ENCODE measurements around the gene DOC2B. TPM values are rescaled to one million over a fixed set of nuclear protein-coding genes. Genes with fewer than 3 reads are reported as not detected.

The DOC2B gene
- total and polyA plus RNA-seq, 9 of the 15 experiments (the other 6 are each of a cell fraction or from before 2014, with no cell fraction given) = 0.02 TPM; not detected in 8

GRCh38 chr17:225551-225950 lies 44.1 kb upstream of the DOC2B start:
- H3K27me3 ChIP-seq (ENCODE audit: control insufficient read depth in 2 of 2, insufficient read depth in 2 of 2, low read length in 2 of 2) = peaks cover 0 to 25% of the 10 kb centered on the region in 2 experiments; a peak in 2 of 5 replicates
- no peak overlapping the region for H3K9ac ChIP-seq (ENCODE audit: insufficient read depth in 1 of 2, low read depth in 2 of 2, low read length in 2 of 2)
- H3K9me3 ChIP-seq (replicated peaks; ENCODE audit: control insufficient read depth, insufficient read depth, low read depth, low read length) = no peaks in the 10 kb centered on the region
- no peaks in the 10 kb centered on the region for H3K36me3 ChIP-seq (ENCODE audit: control insufficient read depth, insufficient read depth, low read length)
- no peak overlapping the region for H3K27ac ChIP-seq (ENCODE audit: extremely low read depth, low read depth, low read length)
- no peak overlapping the region for H3K4me3 ChIP-seq
- no peak overlapping the region for H3K4me2 ChIP-seq (ENCODE audit: insufficient read depth, low read length)
- DNase-seq (ENCODE audit: extremely low read depth in 1 of 4, low spot score in 3 of 4) = no peak
- no peak for FAIRE-seq
- H2AFZ ChIP-seq (ENCODE audit: low read depth, low read length) = no peak overlapping the region
- ChIA-PET POLR2A (interaction anchor here (0.9 kb wide), 1 partner anchor 42 kb away, joined by 3 read pairs; no protein-coding TSS in a partner anchor), CTCF (ENCODE audit: low intra/inter-chr PET ratio) (no interaction called here)
- H3K9me1 ChIP-seq (ENCODE audit: control insufficient read depth, insufficient read depth, low read length) = no peaks in the 10 kb centered on the region
- no peaks in the 10 kb centered on the region; the same call in 1 of the 2 replicates for H4K20me1 ChIP-seq (replicated peaks; ENCODE audit: control insufficient read depth, insufficient read depth, low read length)
- H3K4me1 ChIP-seq (replicated peaks in 1 of 2; ENCODE audit: control insufficient read depth in 2 of 2, insufficient read depth in 2 of 2, low read length in 2 of 2) = no peaks in the 10 kb centered on the region
- BruUV-seq (replicated peaks) = no TSS peak
- in situ Hi-C loops (cut with MboI) = no loop called here
- no peaks in the 10 kb centered on the region for H3K79me2 ChIP-seq (ENCODE audit: control insufficient read depth, insufficient read depth, low read length)
- intact Hi-C loops (cut with micrococcal nuclease) = no loop called here
- WGBS (ENCODE audit: insufficient coverage, low coverage, missing lambda C conversion rate) = 0% methylated on average over 8 of the region's 9 CpGs
- no peak for ATAC-seq
- no peak for TF ChIP-seq RBM25 (IDR thresholded peaks at IDR 0.05; ENCODE audit: low read depth, low read length, severe bottlenecking)
- no peak for TF ChIP-seq ASH1L (IDR thresholded peaks at IDR 0.05; ENCODE audit: borderline replicate concordance, low read depth, partially characterized antibody)
- TF ChIP-seq ARID3B (CRISPR knock-in tag; IDR thresholded peaks at IDR 0.05; ENCODE audit: borderline replicate concordance) = no peak
- no peak for TF ChIP-seq ARID4B (CRISPR knock-in tag; IDR thresholded peaks at IDR 0.05)
- no peak for TF ChIP-seq NFIX (CRISPR knock-in tag; IDR thresholded peaks at IDR 0.05; ENCODE audit: low read depth)
- no peak for TF ChIP-seq ZBTB17 (CRISPR knock-in tag; IDR thresholded peaks at IDR 0.05)
- TF ChIP-seq CTCFL (IDR thresholded peaks at IDR 0.05; ENCODE audit: borderline replicate concordance, insufficient read depth, low read depth, low read length, poor library complexity, severe bottlenecking) = no peak
- TF ChIP-seq ATF2 (CRISPR knock-in tag; IDR thresholded peaks at IDR 0.05) = no peak
- TF ChIP-seq FOXP1 (CRISPR knock-in tag; IDR thresholded peaks at IDR 0.05) = no peak
- no peak for TF ChIP-seq SMARCA4 (IDR thresholded peaks at IDR 0.05)
